NCI-H1417 treated with DMSO at 0.1 percent for 48 hours (cell line): ENCODE measurements around the gene PPM1F.

Experiments used
- DNase-seq: peaks from one replicate; lab custom pipeline; 2025; lab: John Stamatoyannopoulos, UW

PPM1F gene

DNA sequence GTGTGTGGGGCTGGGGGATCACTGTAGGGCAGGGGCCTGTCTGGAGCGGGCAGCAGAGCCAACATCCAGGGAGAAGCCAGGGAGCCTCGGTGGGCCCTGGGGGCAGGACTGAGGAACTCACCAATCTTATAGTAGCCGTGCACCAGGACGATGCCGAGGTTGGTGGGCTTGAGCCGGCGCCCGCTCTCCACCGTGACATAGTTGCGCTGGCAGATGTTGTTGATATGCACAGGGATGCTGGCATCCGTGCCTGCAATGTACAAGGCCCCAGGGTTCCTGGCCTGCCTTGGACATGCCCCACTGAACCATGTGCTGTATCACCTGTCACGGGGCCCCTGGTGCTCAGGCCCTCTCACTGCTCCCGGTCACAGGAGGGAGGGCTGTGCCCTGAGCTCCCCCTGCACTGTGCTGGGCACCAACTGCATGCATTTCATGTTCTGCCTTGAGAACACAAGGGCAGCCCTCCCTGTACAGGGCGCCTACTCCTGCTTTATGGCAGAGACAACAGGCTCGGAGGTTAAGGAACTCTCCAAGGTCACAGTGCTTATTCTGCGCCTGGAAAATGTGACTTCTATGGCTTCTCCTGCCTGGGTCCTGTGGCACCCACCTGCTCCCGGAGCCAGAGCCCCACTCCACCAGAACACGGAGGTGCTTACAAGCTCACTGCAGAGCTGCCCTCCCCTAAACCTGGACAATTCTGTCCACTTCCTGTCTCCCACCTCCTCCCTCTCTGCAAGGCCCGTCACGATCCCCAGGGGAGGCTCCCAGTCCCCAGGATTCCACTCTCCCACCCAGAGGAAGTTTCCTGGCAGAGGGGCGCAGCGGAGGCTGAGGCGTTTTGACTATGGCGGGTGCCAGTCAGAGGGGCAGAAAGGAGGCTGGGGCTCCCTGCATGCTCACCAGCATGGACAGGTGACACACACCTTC, 7.8 kb upstream of the PPM1F start:
- no peak for DNase-seq

DNA sequence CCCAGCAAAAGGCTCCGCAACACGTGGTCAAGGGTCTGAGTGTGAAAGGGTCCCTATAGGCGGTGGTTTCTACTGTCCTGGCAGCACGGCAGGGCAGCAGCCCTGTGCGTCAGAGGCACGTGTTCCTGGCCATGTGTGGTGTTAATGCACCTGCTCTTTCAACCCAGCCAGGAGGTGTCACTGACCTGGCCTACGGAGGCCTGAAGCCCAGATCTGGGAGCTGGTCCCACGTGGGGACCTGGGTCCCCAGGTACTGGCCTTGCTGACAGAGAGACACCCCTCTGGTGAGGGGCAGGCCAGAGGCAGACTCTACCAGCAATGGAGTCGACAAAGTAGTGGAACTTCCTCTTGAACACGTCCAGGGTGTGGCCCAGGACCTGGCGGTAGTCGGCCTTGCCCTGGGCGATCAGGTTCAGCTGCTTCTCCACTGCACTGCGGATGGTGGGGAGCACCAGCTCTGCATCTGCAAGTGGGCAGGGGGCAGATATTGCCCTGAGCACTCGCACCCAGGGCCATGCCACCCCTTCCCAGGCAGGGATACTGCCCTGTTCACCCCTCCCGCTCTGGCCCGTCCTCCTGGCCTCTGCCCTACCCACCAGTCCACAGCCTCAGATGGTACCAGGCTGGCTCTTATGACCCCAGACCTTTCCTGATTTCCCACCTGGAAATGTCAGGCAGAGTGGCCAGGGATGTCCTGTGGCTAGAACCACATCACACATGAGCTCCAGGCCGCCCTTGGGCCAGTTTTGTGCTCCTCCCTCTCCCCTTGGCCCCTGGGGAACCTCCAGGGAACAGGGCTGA, 6.8 kb upstream of the PPM1F start:
- DNase-seq, result no peak

DNA sequence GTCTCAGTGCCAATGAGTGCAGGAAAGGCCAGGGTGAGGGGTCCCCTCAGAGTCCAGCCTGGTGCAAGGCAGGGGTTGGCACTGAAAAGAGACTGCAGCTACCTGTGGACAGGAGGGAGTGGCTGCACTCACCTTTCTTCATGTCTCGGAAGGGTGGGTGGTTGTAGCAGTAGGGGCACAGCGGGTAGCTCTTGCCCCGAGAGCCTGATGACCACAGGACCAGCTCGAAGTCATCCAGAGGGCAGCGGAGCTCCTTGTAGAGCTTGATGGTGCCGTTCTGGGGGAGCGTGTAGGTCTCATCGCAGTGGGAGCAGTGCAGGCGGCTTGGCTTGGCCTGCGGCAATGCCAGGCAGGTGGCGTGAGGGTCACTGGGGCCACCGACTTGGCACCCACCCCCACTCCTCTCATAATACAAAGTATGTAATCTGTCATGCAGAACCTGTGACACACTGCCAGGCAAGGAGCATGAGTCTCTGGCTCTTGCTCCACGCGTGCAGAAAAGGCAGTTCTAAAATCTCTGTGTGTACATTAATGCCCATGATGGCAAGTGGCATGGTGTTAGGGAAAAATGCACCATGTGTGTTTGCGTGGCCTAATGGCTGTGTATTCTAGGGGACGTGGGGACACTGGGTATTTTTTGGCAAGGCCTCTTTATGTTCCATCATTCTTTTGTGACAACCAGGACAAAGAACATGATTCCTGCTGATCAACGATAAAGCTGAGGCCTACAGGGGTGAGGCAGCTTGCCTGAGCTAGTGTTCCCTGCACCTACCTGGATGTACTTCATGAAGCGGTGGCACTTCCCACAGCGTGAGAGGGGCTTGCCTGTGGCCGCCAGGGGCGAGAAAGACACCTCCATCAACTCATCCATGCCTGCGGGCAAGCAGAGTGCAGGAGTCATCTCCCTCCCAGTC, 6.0 kb upstream of the PPM1F start:
- no peak for DNase-seq

GRCh38 chr22:21951931-21952465, 650 bp downstream of the PPM1F start:
- DNase-seq, result no peak

DNA sequence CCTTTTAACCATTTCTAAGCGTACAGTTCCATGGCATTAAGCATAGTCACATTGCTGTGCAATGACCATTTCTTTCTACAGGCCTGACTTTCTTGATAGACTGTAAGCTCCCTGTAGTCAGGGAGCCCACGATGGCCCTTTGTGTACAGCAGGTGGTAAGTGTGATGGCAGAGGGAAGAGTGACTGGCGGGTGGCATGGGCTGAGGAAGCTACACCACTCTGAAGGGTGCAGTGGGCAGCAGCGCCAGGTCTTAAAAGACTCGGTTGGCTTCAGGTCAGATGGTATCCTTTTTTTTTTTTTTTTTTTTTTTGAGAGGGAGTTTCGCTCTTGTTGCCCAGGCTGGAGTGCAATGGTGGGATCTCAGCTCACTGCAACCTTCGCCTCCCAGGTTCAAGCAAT, 1.6 kb downstream of the PPM1F start:
- no peak for DNase-seq

DNA sequence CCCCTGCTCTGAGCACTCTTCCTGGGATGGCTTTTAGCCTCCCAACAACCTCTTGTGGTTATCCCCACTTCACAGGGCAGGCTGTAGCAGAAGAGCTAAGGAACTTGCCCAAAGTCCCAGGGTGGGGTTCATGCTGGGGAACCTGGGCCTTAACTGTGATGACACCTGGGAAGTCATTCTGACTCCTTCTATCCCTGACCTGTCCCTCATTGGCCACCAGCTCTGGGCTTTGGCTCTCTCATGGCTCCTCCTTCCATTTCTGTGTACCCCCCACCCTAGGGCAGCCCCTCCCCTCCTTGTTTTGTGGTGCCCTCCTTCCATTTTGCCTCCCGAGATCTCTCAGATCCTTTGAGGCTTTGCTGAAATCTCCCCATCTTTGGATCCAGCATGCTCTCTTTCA, 2.7 kb downstream of the PPM1F start:
- DNase-seq, result no peak

GRCh38 chr22:21949569-21949918, 3.1 kb downstream of the PPM1F start:
- no peak for DNase-seq

DNA sequence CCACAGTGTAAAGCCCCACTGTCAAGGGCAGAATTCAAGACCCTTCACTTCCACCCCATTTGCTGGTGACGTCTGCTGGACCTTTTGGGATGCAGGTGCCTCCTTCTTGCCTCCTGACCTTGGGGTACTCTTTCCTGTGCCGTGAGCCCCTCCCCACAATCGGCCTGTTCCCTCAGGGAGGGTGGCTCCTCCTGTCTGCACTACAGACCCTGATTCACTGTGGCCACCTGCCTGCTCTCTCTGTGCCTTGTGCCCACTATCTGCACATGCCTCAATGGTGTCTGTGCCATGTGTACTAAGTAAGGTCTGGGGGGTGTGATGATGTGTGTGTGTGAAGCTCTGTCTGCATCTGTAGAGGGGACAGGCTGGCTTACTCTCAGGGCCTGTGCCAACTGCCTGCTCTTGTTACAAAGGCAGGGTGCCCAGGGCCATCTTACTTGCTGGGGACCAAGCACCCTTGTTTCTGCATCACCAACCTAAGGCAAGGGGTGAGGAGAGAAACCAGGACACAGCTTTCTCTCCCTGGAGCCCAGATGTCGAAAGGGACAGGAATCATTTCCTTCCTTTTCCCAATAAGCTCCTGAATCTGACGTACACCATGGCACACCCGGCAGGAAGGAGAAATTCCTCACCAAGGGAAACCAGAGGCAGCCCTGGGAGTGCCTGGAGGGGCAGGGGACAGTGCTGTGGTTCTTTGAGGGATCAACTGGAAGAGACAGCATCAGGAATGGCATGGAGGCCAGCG, 3.7 kb downstream of the PPM1F start:
- DNase-seq, result no peak

DNA sequence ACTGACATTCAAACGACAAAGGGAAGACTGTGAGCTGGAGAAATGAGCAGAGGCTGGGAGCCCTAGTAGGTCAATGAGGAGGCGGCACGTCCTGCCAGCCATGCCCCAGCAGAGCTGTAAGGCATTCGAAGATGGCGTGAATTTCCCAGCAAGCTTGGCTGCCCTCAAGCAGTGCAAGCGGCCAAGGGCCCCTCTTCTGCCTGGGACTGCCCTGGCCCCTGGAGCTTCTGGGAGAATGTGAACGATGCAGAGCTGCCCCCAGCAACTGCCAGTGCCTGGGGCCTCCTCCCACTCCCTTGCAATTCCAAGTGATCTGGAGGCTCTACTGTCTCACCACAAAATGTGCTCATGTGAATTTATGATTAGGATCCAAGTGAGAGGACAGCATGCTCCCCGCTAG, 4.3 kb downstream of the PPM1F start:
- no peak for DNase-seq

- DNase-seq, result no peak
Measured at GRCh38 chr22:21947040-21948014, 5.3 kb downstream of the PPM1F start.

GRCh38 chr22:21946262-21946925, 6.3 kb downstream of the PPM1F start:
- DNase-seq, result no peak

GRCh38 chr22:21945453-21946261, 7.0 kb downstream of the PPM1F start:
- DNase-seq, result no peak

GRCh38 chr22:21944871-21945270, 7.8 kb downstream of the PPM1F start:
- no peak for DNase-seq

DNA sequence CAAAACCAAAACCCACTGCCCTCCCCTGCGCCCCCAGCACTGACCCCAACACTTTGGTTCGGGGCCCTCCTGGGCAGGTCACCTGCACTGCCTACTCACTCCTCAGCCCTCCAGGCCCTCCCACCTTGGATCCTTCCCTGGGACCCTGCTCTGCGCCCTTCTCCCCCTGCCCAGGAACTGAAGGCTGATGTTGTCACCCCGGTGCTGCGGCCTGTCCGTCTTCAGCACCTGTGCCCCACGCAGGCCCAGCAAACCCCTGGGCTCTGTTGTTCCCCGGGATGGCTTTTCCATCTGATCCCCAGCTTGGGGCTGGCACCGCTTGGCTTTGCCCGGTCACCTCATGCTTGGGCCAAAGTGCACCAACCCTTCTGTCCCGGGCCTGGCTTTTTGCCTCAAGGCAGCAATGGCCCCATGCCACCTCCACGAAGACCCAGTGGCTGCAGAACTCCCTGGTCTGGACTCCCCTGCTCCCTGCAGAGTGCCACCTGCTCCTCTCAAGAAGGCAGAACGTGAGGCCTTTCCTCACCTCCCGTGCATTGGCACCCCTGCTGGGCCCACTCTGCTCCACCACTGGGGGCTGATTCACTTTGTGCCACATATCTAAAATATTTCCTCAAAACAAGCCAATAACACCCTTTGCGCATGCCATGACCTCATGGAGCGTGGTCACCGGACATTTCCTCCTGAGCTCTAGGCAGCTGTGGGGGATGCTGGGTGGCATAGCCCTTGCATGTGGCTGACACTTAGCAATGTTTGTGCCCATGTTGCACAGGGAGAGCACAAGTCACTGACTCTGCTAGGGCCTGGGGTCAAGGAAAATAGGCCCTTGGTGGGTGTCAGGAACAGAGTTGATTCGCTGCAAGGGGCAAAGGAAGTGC, 8.8 kb downstream of the PPM1F start:
- no peak for DNase-seq

- no peak for DNase-seq
Measured at GRCh38 chr22:21942407-21943343, 10.0 kb downstream of the PPM1F start.

GRCh38 chr22:21941921-21942320, 10.7 kb downstream of the PPM1F start:
- DNase-seq, result no peak
